ENCODE data around the gene IQUB.

DNA sequence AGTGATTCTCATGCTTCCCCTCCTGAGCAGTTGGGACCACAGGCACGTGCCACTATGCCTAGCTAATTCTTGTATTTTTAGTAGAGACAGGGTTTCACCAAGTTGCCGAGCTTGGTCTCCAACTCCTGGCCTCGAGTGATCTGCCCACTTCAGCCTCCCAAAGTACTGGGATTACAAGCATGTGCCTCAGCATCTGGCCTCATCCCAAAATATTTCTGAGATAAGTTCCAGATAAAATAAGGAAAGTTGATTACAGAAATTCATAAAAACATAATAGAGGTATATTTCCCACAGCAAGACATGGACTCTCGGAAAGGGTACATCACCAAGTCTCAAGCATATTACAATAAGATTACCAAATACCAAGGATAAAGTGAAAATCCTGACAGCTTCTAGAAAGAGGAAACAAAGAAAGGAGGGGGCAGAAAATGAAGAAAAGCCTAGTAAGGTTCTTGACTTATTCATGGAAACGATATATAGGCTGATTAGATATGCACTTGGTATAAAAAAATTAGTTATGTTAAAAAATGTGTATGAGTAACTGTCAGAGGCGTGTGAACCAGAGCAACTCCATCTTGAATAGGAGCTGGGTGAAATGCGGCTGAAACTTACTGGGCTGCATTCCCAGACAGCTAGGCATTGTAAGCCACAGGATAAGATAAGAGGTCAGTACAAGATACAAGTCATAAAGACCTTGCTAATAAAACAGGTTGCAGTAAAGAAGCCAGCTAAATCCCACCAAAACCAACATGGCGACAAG lies 35.0 kb downstream of the IQUB start:
- TF ChIP-seq, protein P1, sequence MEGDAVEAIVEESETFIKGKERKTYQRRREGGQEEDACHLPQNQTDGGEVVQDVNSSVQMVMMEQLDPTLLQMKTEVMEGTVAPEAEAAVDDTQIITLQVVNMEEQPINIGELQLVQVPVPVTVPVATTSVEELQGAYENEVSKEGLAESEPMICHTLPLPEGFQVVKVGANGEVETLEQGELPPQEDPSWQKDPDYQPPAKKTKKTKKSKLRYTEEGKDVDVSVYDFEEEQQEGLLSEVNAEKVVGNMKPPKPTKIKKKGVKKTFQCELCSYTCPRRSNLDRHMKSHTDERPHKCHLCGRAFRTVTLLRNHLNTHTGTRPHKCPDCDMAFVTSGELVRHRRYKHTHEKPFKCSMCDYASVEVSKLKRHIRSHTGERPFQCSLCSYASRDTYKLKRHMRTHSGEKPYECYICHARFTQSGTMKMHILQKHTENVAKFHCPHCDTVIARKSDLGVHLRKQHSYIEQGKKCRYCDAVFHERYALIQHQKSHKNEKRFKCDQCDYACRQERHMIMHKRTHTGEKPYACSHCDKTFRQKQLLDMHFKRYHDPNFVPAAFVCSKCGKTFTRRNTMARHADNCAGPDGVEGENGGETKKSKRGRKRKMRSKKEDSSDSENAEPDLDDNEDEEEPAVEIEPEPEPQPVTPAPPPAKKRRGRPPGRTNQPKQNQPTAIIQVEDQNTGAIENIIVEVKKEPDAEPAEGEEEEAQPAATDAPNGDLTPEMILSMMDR (IDR thresholded peaks at IDR 0.05) = no peak
- no peak for TF ChIP-seq EP300 (IDR thresholded peaks at IDR 0.05)
- no peak for TF ChIP-seq POLR2A (IDR thresholded peaks at IDR 0.05)

Data from sigmoid colon (tissue), 4 donors.